Muscle of leg (tissue), 11 donors: Measurements from ENCODE around the gene TOPBP1. TPM values are rescaled to one million over a fixed set of nuclear protein-coding genes. Genes with fewer than 3 reads are reported as not detected.
"Not testable (repeated sequence)": the region's sequence is repeated elsewhere in the genome, so short reads cannot be mapped to it uniquely, and the experiment has no call there.

Experiments
- DNase-seq: peaks from one replicate; pipeline ENCODE4 v3.0.0; 2013
- H3K27ac ChIP-seq: one replicate; pipeline ENCODE4 v1.5.1; 2013; ENCODE audit warnings: mild to moderate bottlenecking, low read length, control low read depth
- H3K27me3 ChIP-seq: one replicate; pipeline ENCODE4 v1.6.1; 2013; ENCODE audit warnings: low read length; ENCODE audit not compliant: control insufficient read depth, insufficient read depth
- H3K36me3 ChIP-seq: one replicate; pipeline ENCODE4 v1.6.1; 2013; ENCODE audit warnings: low read length; ENCODE audit not compliant: control insufficient read depth, insufficient read depth
- H3K4me1 ChIP-seq: one replicate; pipeline ENCODE4 v1.6.1; 2013; ENCODE audit warnings: low read length; ENCODE audit not compliant: control insufficient read depth, insufficient read depth
- H3K4me3 ChIP-seq: one replicate; pipeline ENCODE4 v1.5.1; 2013; ENCODE audit warnings: low read length, control low read depth
- H3K9me3 ChIP-seq: replicated peaks from 2 replicates; pipeline ENCODE4 v1.6.1; 2013; ENCODE audit warnings: low read depth, low read length; ENCODE audit not compliant: control insufficient read depth
- whole genome bisulfite sequencing: methylation state at CpG from one replicate; pipeline ENCODE4 v1.1.5; 2013; ENCODE audit warnings: missing lambda C conversion rate; ENCODE audit not compliant: insufficient coverage; 5-methylcytosine and 5-hydroxymethylcytosine counted together
- polyA plus RNA-seq, 8 donors: library from polyadenylated mRNA; unstranded; fragments of 120-200 nt; gene quantifications; one replicate each; pipeline versions ENCODE4 v1.2.1 to v1.2.3, GENCODE V29; 2013; ENCODE audit warnings: inconsistent platforms in 1 of 8, low replicate concordance in 1 of 8; ENCODE audit not compliant: insufficient read length in 8 of 8, insufficient read depth in 1 of 8
- total RNA-seq: library from RNA; stranded (reverse); fragments of 120-200 nt; gene quantifications from one replicate; pipeline ENCODE4 v1.2.4, GENCODE V29; 2013

TOPBP1 gene
- total and polyA plus RNA-seq, 9 donors: 19.8 to 28.5 (median 26.6) TPM

GRCh38 chr3:133697960-133698359 lies 36.2 kb upstream of the TOPBP1 start:
- Histone ChIP-seq H3K4me1 (no peaks in the 10 kb centered on the region), H3K27ac (no peak overlapping the region), H3K4me3 (no peak overlapping the region), H3K9me3 (no peaks in the 10 kb centered on the region), H3K36me3 (no peaks in the 10 kb centered on the region), H3K27me3 (no peaks in the 10 kb centered on the region)
- WGBS: 100% methylated on average over 1 of the region's 2 CpGs
- DNase-seq: no peak

- Histone ChIP-seq H3K36me3 (no peaks in the 10 kb centered on the region), H3K4me1 (no peaks in the 10 kb centered on the region), H3K27ac (no peak overlapping the region), H3K27me3 (no peaks in the 10 kb centered on the region), H3K9me3 (no peaks in the 10 kb centered on the region), H3K4me3 (no peak overlapping the region)
- DNase-seq: no peak
- WGBS: 100% methylated on average over 1 of the region's 3 CpGs
Measured at GRCh38 chr3:133695560-133696171, 33.9 kb upstream of the TOPBP1 start.

- Histone ChIP-seq H3K4me3 (no peak overlapping the region), H3K36me3 (no peaks in the 10 kb centered on the region), H3K27me3 (no peaks in the 10 kb centered on the region), H3K27ac (no peak overlapping the region), H3K9me3 (no peaks in the 10 kb centered on the region), H3K4me1 (no peaks in the 10 kb centered on the region)
- DNase-seq: no peak
- 94% methylated on average over 5 of the region's 9 CpGs for WGBS
Measured at GRCh38 chr3:133694288-133695268, 32.8 kb upstream of the TOPBP1 start.

GRCh38 chr3:133693821-133694220 lies 32.1 kb upstream of the TOPBP1 start:
- DNase-seq: no peak
- H3K9me3 ChIP-seq: no peaks in the 10 kb centered on the region
- H3K36me3 ChIP-seq: no peaks in the 10 kb centered on the region
- WGBS: 80% methylated on average over 8 of the region's 8 CpGs
- H3K4me3 ChIP-seq: no peak overlapping the region
- no peaks in the 10 kb centered on the region for H3K4me1 ChIP-seq
- no peaks in the 10 kb centered on the region for H3K27me3 ChIP-seq
- no peak overlapping the region for H3K27ac ChIP-seq

GRCh38 chr3:133692759-133693158 lies 31.0 kb upstream of the TOPBP1 start:
- H3K27me3 ChIP-seq: no peaks in the 10 kb centered on the region
- H3K9me3 ChIP-seq: no peaks in the 10 kb centered on the region
- WGBS: 100% methylated on average over 2 of the region's 4 CpGs
- no peak for DNase-seq
- H3K4me3 ChIP-seq: no peak overlapping the region
- H3K27ac ChIP-seq: no peak overlapping the region
- H3K4me1 ChIP-seq: no peaks in the 10 kb centered on the region
- H3K36me3 ChIP-seq: no peaks in the 10 kb centered on the region

GRCh38 chr3:133691273-133692107 lies 29.7 kb upstream of the TOPBP1 start:
- Histone ChIP-seq H3K4me3 (no peak overlapping the region), H3K27me3 (no peaks in the 10 kb centered on the region), H3K9me3 (no peaks in the 10 kb centered on the region), H3K4me1 (no peaks in the 10 kb centered on the region), H3K36me3 (no peaks in the 10 kb centered on the region), H3K27ac (no peak overlapping the region)
- WGBS: 63% methylated on average over 5 of the region's 6 CpGs
- DNase-seq: no peak

- H3K27ac ChIP-seq, H3K4me1 ChIP-seq, H3K4me3 ChIP-seq, DNase-seq, H3K9me3 ChIP-seq, H3K36me3 ChIP-seq: not testable (repeated sequence)
- no CpG with 5 or more reads among the region's 2 CpGs for WGBS
- H3K27me3 ChIP-seq: peaks cover 36% of the 10 kb centered on the region
Measured at GRCh38 chr3:133677993-133678392, 16.3 kb upstream of the TOPBP1 start.

- peaks cover 5% of the 10 kb centered on the region for H3K4me1 ChIP-seq
- no peaks in the 10 kb centered on the region for H3K9me3 ChIP-seq
- DNase-seq: no peak
- H3K27me3 ChIP-seq: peaks cover 38% of the 10 kb centered on the region
- WGBS: 33% methylated on average over 9 of the region's 11 CpGs
- H3K36me3 ChIP-seq: no peaks in the 10 kb centered on the region
- H3K27ac ChIP-seq: no peak overlapping the region
- H3K4me3 ChIP-seq: no peak overlapping the region
Measured at GRCh38 chr3:133676336-133677118, 14.8 kb upstream of the TOPBP1 start.

GRCh38 chr3:133675631-133676335 lies 14.0 kb upstream of the TOPBP1 start:
- Histone ChIP-seq H3K27ac (no peak overlapping the region), H3K36me3 (no peaks in the 10 kb centered on the region), H3K27me3 (peaks cover 38% of the 10 kb centered on the region), H3K4me3 (no peak overlapping the region), H3K9me3 (no peaks in the 10 kb centered on the region), H3K4me1 (peaks cover 5% of the 10 kb centered on the region)
- DNase-seq: no peak
- WGBS: 37% methylated on average over 3 of the region's 6 CpGs
